Measurements from ENCODE around the gene AGPAT3.

Gene AGPAT3

GRCh38 chr21:43921979-43922945 is 57.2 kb downstream of the AGPAT3 start:
- TF ChIP-seq CTCF (IDR thresholded peaks at IDR 0.05; ENCODE audit: low read depth, low read length, missing control alignments) = no peak
- H3K4me3 ChIP-seq (replicated peaks; ENCODE audit: low read depth, low read length) = no peak overlapping the region
- DNase-seq (ENCODE audit: extremely low read depth, low read depth) = no peak

GRCh38 chr21:43922949-43923348 is 57.9 kb downstream of the AGPAT3 start:
- DNase-seq (ENCODE audit: extremely low read depth, low read depth) = no peak
- TF ChIP-seq CTCF (IDR thresholded peaks at IDR 0.05; ENCODE audit: low read depth, low read length, missing control alignments) = no peak
- H3K4me3 ChIP-seq (replicated peaks; ENCODE audit: low read depth, low read length) = no peak overlapping the region

- no peak for TF ChIP-seq CTCF (IDR thresholded peaks at IDR 0.05; ENCODE audit: low read depth, low read length, missing control alignments)
- no peak overlapping the region for H3K4me3 ChIP-seq (replicated peaks; ENCODE audit: low read depth, low read length)
- no peak for DNase-seq (ENCODE audit: extremely low read depth, low read depth)
These were observed 58.4 kb downstream of the AGPAT3 start for GRCh38 chr21:43923391-43923790.

- TF ChIP-seq CTCF (IDR thresholded peaks at IDR 0.05; ENCODE audit: low read depth, low read length, missing control alignments) = no peak
- H3K4me3 ChIP-seq (replicated peaks; ENCODE audit: low read depth, low read length) = no peak overlapping the region
- no peak for DNase-seq (ENCODE audit: extremely low read depth, low read depth)
These were observed 59.5 kb downstream of the AGPAT3 start for GRCh38 chr21:43924421-43925095.

- TF ChIP-seq CTCF (IDR thresholded peaks at IDR 0.05; ENCODE audit: low read depth, low read length, missing control alignments) = no peak
- no peak overlapping the region for H3K4me3 ChIP-seq (replicated peaks; ENCODE audit: low read depth, low read length)
- no peak for DNase-seq (ENCODE audit: extremely low read depth, low read depth)
These were observed 60.1 kb downstream of the AGPAT3 start for GRCh38 chr21:43925096-43925481.

- no peak overlapping the region for H3K4me3 ChIP-seq (replicated peaks; ENCODE audit: low read depth, low read length)
- no peak for DNase-seq (ENCODE audit: extremely low read depth, low read depth)
- TF ChIP-seq CTCF (IDR thresholded peaks at IDR 0.05; ENCODE audit: low read depth, low read length, missing control alignments) = no peak
These were observed 60.6 kb downstream of the AGPAT3 start for GRCh38 chr21:43925609-43926008.

All from HFF-Myc (cell line).